C4-2B (cell line): ENCODE results near the gene CDKAL1.

Experiments
- CTCF ChIP-seq: fragments of 450-650 bp; conservative IDR thresholded peaks from 2 replicates; pipeline ENCODE4 v1.5.1; 2017; ENCODE audit warnings: mild to moderate bottlenecking
- ZFX ChIP-seq: fragments of 450-650 bp; IDR thresholded peaks from 2 replicates; pipeline ENCODE4 v1.6.1; 2017

- TF ChIP-seq CTCF (peak; percentile 75), ZFX (no peak)
Measured at GRCh38 chr6:20564269-20564668, 30.0 kb downstream of the CDKAL1 start.
